IPS-15b (cell line): Measurements from ENCODE around the gene PGS1.

Experiments
- H3K27me3 ChIP-seq: one replicate; pipeline ENCODE4 v1.6.1; 2013; ENCODE audit warnings: low read length; ENCODE audit not compliant: control insufficient read depth, insufficient read depth
- H3K36me3 ChIP-seq: one replicate; pipeline ENCODE4 v1.6.1; 2013; ENCODE audit warnings: low read length; ENCODE audit not compliant: control insufficient read depth, insufficient read depth
- H3K4me1 ChIP-seq: one replicate; pipeline ENCODE4 v1.6.1; 2013; ENCODE audit warnings: mild to moderate bottlenecking, low read length; ENCODE audit not compliant: control insufficient read depth, insufficient read depth
- H3K4me3 ChIP-seq: one replicate; pipeline ENCODE4 v1.5.1; 2013; ENCODE audit warnings: low read depth, low read length
- H3K9ac ChIP-seq: one replicate; pipeline ENCODE4 v1.6.1; 2013; ENCODE audit warnings: low read depth, mild to moderate bottlenecking, low read length
- H3K9me3 ChIP-seq: one replicate; pipeline ENCODE4 v1.6.1; 2013; ENCODE audit warnings: mild to moderate bottlenecking, low read length; ENCODE audit not compliant: control insufficient read depth, insufficient read depth

Gene PGS1

DNA sequence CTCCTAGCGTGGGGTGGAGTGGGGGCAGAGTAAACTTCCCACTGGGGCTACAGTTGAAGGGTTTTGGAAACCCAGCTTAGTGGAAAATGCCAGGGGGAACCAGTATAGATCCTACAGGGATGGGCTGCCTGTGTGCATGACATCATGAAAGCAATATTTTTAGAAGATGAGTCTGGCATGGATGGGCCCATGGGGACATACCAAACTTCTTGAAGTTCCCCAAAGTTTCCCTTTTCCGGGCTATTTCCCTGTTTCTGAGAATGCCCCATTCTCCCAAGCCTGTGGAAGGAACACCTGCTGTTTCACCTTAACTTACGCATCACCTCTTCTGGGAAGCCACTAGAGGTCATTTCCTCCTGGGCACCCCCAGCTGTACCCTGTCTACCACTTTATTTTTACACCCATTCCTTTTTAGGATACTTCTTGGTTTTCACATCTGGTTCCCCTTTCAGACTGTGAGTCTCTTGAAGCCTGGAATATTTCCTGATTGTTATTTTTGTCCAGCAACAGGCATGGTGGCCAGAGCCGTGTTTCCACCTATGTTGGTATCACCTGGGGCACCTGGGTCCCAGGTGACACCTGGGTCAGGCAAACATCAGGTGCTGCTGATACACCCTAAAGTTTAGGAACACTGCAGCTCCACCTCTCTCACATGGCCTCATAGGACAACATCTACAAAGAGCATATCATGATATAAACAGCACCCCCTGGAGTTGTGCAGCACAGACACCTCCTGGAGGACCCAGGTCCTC, 28.4 kb upstream of the PGS1 start:
- no peaks in the 10 kb centered on the region for H3K36me3 ChIP-seq
- peaks cover 38% of the 10 kb centered on the region for H3K27me3 ChIP-seq
- peaks cover 16% of the 10 kb centered on the region for H3K4me1 ChIP-seq
- no peaks in the 10 kb centered on the region for H3K9me3 ChIP-seq
- H3K9ac ChIP-seq = no peak overlapping the region
- H3K4me3 ChIP-seq = no peak overlapping the region

DNA sequence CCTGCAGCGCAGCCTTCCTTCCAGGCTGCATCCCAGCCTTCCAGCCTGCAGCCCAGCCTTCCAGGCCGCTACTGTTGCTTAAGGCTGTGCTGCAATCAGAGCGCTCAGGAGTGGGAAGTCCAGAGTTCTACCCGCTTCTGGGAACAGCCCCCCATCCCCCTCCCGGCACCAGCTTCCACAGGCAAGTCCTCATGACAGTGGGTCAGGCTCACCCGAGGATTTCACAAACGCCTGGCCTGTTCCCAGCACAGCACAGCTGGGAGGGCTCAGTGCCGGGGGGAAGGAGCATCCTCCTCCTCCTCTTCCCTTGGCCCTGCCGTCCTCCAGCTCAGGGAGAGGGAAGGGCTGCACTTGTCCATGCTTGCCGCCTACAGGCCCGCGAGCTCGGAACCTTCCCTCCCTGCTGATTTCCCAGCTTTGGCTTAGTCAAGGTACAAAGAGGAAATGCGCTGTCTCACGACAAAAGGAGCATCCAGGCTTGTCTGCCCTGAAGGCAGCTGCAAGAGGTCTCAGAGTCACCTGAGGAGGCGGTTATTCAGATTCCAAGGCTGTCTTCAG, 26.9 kb upstream of the PGS1 start:
- Histone ChIP-seq H3K9me3 (no peaks in the 10 kb centered on the region), H3K4me1 (peaks cover 24% of the 10 kb centered on the region), H3K9ac (no peak overlapping the region), H3K27me3 (peaks cover 38% of the 10 kb centered on the region), H3K4me3 (peak overlapping the region; percentile 45), H3K36me3 (no peaks in the 10 kb centered on the region)

DNA sequence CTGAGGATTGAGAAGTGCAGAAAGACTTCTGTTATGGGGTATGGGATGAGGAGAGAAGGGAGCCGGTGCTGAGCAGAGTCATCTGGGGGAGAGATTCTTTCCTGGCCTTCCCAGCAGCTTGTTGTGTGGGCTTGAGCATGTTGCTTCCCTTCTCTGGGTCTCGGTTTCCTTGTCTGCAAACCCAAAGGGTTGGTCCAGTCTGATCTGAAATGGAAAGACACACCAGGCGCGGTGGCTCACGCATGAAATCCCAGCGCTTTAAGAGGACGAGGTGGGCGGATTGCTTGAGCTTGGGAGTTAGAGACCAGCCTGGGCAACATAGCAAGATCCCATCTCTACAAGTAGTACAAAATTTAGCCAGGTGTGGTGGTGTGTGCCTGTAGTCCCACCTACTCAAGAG, 24.6 kb upstream of the PGS1 start:
- Histone ChIP-seq H3K4me3 (peak overlapping the region; percentile 43), H3K9me3 (no peaks in the 10 kb centered on the region), H3K9ac (no peak overlapping the region), H3K4me1 (peaks cover 27% of the 10 kb centered on the region), H3K27me3 (peaks cover 51% of the 10 kb centered on the region), H3K36me3 (no peaks in the 10 kb centered on the region)

DNA sequence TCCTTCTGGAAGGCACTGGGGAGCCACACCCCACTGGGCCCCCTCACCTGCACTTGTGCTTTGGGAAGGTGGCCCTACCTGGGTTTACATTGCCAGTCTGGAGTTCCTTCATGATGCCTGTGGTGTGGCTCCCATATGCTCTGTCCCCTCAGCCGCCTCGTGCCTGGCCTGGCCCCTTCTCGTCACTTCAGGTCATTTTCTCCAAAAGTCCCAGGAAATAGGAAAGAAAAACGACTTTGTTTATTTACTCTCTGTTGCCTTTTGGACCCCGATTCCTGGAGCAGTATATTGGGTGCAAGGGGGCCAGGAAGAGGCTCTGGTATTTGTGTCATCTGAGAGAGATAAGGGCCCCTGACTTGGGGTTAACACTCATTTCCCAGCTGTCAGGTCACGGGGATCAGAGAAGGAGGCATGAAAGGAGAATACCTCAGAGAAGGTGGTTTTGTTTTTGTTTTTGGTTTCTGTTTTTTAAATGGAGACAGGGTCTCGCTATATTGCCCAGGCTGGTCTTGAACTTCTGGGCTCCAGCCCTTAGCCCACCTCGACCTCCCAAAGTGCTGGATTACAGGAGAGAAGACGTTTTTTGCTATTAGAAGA, 23.3 kb upstream of the PGS1 start:
- no peak overlapping the region for H3K4me3 ChIP-seq
- no peaks in the 10 kb centered on the region for H3K36me3 ChIP-seq
- H3K4me1 ChIP-seq = peaks cover 27% of the 10 kb centered on the region
- peaks cover 53% of the 10 kb centered on the region for H3K27me3 ChIP-seq
- H3K9me3 ChIP-seq = no peaks in the 10 kb centered on the region
- no peak overlapping the region for H3K9ac ChIP-seq

DNA sequence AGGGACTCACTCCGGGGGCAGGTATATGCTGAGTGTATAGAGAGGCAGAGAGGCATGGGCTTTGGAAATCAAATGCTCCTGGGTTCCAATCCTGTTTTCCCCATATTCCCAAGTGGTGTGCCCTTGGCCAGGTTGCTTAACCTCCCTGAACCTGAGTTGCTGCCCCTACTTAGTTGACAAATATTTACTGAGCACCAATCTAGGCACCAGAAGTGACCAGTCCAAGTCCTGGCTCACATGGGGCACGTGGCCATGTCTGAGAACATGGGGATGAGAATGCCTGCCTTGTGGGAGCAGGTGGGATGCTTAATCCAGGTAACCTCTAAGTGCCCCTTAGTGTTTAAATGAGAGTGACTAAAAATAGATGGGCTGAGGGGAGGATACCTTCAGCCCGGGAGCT, 22.7 kb upstream of the PGS1 start:
- peaks cover 53% of the 10 kb centered on the region for H3K27me3 ChIP-seq
- H3K4me1 ChIP-seq = peaks cover 27% of the 10 kb centered on the region
- no peaks in the 10 kb centered on the region for H3K9me3 ChIP-seq
- peak overlapping the region; percentile 13 for H3K4me3 ChIP-seq
- H3K36me3 ChIP-seq = no peaks in the 10 kb centered on the region
- no peak overlapping the region for H3K9ac ChIP-seq

DNA sequence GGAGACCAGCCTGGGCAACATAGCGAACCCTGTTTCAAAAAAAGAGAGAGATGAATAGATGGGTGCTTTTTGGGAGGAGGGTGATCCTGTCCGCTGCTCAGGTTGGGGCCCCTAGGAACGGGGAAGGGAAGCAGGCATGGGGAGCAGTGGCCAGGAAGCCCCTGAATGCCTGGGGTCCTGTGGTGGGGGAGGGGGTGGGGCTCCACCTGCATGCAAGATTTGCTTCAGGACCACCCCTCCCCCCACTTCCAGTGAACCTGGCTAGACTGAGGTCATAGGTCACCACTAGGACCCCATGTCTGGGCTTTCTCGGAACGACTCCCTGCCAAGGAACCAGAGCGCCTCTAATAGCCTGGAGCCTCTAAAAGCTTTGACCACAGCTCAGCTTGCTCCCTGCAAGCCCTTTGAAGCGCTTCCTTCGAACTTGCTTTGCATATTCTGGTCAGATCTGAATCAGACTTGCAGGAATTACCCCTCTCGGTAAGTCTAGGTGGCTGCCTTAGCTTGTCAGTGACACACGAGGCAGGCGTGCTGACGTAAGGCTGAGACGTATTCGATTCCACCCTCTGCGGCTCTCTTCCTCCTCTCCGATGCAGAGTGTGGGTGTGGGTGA, 22.2 kb upstream of the PGS1 start:
- peak overlapping the region; percentile 13 for H3K4me3 ChIP-seq

DNA sequence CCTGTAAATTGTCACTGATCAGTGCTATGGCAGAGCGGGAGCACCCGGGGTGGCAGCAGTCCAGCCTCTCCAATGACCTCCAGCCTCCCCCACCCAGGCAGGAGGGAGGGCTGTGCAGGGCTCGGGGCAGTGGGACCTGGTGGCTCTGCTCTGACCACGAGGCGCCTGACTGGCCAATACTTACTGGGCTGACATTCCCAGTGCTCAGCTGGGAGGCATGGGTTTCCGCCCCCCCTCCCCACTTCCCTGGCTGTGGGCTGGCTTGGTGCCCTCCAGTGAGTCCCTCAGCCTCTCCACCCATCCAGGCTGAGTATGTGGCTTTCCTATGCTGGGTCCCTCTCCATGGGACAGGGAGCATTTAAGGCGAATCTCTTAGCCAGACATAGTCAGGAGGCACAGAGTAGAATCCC, 21.3 kb upstream of the PGS1 start:
- Histone ChIP-seq H3K4me3 (peak overlapping the region; percentile 22), H3K27me3 (peaks cover 55% of the 10 kb centered on the region), H3K4me1 (peaks cover 24% of the 10 kb centered on the region), H3K36me3 (no peaks in the 10 kb centered on the region), H3K9me3 (no peaks in the 10 kb centered on the region), H3K9ac (no peak overlapping the region)

More for the DNA sequence above, 22.2 kb upstream of the PGS1 start:
- Histone ChIP-seq H3K4me1 (peaks cover 27% of the 10 kb centered on the region), H3K36me3 (no peaks in the 10 kb centered on the region), H3K9me3 (no peaks in the 10 kb centered on the region), H3K27me3 (peaks cover 53% of the 10 kb centered on the region), H3K9ac (no peak overlapping the region)

DNA sequence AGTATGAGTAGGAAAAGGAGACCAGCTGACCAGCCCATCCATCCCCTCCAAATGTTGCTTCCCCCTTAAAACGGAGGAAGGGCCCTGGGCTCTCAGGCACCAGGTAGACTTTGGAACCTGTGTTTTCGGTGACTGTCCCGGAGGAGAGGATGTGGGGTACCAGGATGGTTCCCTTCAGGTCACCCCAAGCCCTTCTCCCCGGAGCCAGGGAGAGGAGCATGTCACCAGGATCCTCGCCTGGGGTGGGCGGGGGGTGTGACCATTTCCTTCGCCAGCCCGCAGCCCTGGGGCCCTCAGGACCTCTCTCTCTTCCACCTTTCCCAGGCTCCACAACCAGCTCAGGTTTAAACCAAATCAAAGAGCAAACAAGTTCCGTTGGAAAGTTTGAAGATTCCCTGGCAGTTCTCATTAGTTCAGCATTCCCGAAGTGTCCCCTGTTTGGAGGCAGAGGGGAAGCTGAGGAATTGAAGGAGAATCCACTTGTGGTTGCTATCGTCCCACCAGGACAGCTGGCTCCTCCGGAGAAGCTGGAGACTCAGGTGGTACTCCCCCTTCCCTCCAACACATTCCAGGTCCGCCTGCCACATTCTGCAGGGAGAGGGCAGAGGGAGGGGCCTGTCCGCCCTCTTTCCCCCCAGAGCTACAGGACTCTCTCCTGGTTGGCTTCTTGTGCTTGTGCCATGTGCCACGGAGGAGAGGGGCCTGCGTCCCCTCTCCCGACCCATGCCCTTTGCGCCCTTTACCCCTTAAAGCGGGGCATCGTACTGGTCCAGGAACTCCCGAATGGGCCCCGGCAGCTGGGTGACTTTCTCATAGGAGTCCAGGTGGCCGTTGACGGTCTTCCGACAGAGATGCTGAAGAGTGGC, 20.5 kb upstream of the PGS1 start:
- H3K4me3 ChIP-seq = peak overlapping the region; percentile 65
- H3K9ac ChIP-seq = no peak overlapping the region
- no peaks in the 10 kb centered on the region for H3K36me3 ChIP-seq
- H3K4me1 ChIP-seq = peaks cover 20% of the 10 kb centered on the region
- H3K27me3 ChIP-seq = peaks cover 55% of the 10 kb centered on the region
- no peaks in the 10 kb centered on the region for H3K9me3 ChIP-seq

DNA sequence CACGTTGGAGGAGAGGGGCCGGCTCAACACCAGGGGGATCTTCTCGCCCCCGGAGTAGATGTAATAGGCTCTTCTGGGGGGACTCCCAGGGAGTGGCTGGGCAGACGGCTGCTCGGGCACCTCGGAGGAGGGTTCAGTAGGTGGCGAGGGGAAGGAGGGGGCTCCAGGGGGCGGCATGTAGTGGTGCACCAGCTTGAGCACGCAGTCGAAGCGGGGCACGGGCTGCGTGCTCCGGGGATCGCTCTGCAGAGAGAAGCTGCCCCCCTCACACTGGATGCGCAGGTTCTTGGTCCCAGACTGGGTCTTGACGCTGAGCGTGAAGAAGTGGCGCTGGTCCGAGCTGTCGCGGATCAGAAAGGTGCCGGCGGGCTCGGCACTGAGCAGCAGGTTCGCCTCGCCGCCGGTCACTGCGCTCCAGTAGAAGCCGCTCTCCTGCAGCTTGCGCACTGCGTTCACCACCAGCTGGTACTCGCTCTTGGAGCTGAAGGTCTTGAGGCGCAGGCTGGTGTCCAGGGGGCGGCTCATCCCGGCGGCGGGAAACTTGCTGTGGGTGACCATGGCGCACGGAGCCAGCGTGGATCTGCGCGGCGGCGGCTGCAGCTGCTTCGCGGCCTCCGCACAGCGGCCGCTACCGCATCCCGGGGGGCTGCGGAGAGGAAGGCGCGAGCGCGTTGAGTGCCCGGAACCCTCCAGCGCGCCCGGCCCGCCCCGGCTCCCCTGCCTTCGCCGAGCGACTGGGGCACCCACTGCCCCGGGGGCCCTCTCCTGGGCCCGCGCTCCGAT, 19.7 kb upstream of the PGS1 start:
- Histone ChIP-seq H3K4me1 (peaks cover 17% of the 10 kb centered on the region), H3K9ac (no peak overlapping the region), H3K9me3 (no peaks in the 10 kb centered on the region), H3K36me3 (no peaks in the 10 kb centered on the region), H3K4me3 (peak overlapping the region; percentile 65), H3K27me3 (peaks cover 55% of the 10 kb centered on the region)

DNA sequence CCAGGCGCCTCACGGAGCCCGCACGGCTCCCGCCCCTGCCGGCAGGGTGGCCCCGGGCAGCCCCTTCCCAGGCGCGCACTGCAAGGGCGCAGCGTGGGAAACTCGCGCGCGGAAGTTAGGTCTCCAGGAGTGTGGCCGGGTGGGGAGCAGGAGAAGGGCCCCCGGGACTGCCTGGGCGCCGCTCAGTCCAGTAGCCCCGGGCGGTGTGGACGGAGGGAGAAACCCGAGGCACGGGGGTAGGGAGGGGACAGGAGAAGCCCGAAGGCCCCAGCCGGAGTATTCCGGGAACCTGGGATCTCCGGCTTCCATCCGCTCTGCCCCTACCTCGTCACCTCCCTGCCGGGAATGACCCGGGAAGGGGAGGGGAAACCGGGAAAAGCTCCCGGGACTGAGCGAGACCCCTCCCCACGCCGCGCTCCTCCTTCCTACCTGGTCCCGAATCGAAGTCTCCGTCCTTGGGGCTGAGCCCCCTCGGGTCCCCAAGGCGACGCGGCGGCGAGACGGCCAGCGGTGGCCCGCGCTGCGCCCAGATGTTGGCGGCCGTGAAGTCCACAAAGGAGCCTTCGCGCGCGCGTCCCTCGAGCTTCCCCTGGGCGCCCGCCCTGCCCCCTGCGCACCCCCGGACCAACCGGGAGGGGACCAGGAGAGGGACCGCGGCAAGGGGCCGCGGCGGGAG, 19.0 kb upstream of the PGS1 start:
- peaks cover 47% of the 10 kb centered on the region for H3K27me3 ChIP-seq

More for the DNA sequence above, 19.0 kb upstream of the PGS1 start:
- Histone ChIP-seq H3K9ac (no peak overlapping the region), H3K36me3 (no peaks in the 10 kb centered on the region), H3K9me3 (no peaks in the 10 kb centered on the region), H3K4me1 (peaks cover 16% of the 10 kb centered on the region), H3K4me3 (peak overlapping the region; percentile 65)
